Non-pigmented ciliary epithelial cell (primary cell): ENCODE results near the gene SLC2A10.

ENCODE experiments used
- DNase-seq: peaks from one replicate; pipeline ENCODE4 v3.0.0-alpha.2; 2010; ENCODE audit warnings: low read depth

SLC2A10 gene

GRCh38 chr20:46682063-46682821 is 27.2 kb upstream of the SLC2A10 start:
- no peak for DNase-seq

GRCh38 chr20:46683011-46683667 is 26.3 kb upstream of the SLC2A10 start:
- no peak for DNase-seq

- no peak for DNase-seq
Measured at GRCh38 chr20:46683668-46683938, 25.8 kb upstream of the SLC2A10 start.

GRCh38 chr20:46683939-46684750 is 25.3 kb upstream of the SLC2A10 start:
- no peak for DNase-seq

- DNase-seq: no peak
Measured at GRCh38 chr20:46688151-46689081, 21.0 kb upstream of the SLC2A10 start.

- DNase-seq: peak; percentile 99
Measured at GRCh38 chr20:46689082-46689753, 20.2 kb upstream of the SLC2A10 start, which contains the start of gene TP53RK. TSS of gene TP53RK (minus strand) at chr20:46689444. CDS start at chr20:46689414, 30 bp downstream.

GRCh38 chr20:46689754-46690085 is 19.7 kb upstream of the SLC2A10 start:
- DNase-seq: no peak

- no peak for DNase-seq
Measured at GRCh38 chr20:46690219-46691106, 19.0 kb upstream of the SLC2A10 start.

- no peak for DNase-seq
Measured at GRCh38 chr20:46691196-46691595, 18.3 kb upstream of the SLC2A10 start.

- DNase-seq: no peak
Measured at GRCh38 chr20:46694484-46694883, 15.0 kb upstream of the SLC2A10 start.

GRCh38 chr20:46695892-46696291 is 13.6 kb upstream of the SLC2A10 start:
- no peak for DNase-seq

- no peak for DNase-seq
Measured at GRCh38 chr20:46696791-46697279, 12.6 kb upstream of the SLC2A10 start.

- DNase-seq: no peak
Measured at GRCh38 chr20:46698788-46699187, 10.7 kb upstream of the SLC2A10 start.

- DNase-seq: no peak
Measured at GRCh38 chr20:46699651-46700359, 9.6 kb upstream of the SLC2A10 start.

GRCh38 chr20:46700481-46700880 is 9.0 kb upstream of the SLC2A10 start:
- no peak for DNase-seq

- DNase-seq: no peak
Measured at GRCh38 chr20:46701057-46701456, 8.4 kb upstream of the SLC2A10 start.

GRCh38 chr20:46701556-46701955 is 7.9 kb upstream of the SLC2A10 start:
- no peak for DNase-seq

GRCh38 chr20:46701986-46702385 is 7.5 kb upstream of the SLC2A10 start:
- no peak for DNase-seq

- no peak for DNase-seq
Measured at GRCh38 chr20:46702447-46703203, 6.8 kb upstream of the SLC2A10 start.
